HL-60 (cell line): ENCODE measurements around the gene MOK.

Source experiments
- CTCF ChIP-seq: IDR thresholded peaks from one replicate; pipeline ENCODE4 v1.5.1; 2011; ENCODE audit warnings: low read length, control low read depth, inconsistent platforms; ENCODE audit not compliant: insufficient read depth
- GABPA ChIP-seq: IDR thresholded peaks from 2 replicates; pipeline ENCODE4 v1.6.1; 2012; ENCODE audit warnings: low read depth
- POLR2AphosphoS5 ChIP-seq: IDR thresholded peaks from 2 replicates; pipeline ENCODE4 v1.6.1; 2012; ENCODE audit warnings: low read depth
- SPI1 ChIP-seq: IDR thresholded peaks from 2 replicates; pipeline ENCODE4 v1.6.1; 2012; ENCODE audit warnings: low read depth, mild to moderate bottlenecking, borderline replicate concordance

GRCh38 chr14:102314242-102315011 is 9.5 kb upstream of the MOK start:
- TF ChIP-seq CTCF (peak; percentile 81), SPI1 (no peak), POLR2AphosphoS5 (0 out of 2 replicates have a peak, but pooled peaks have one; percentile 34), GABPA (no peak)
